Chondrocyte (in vitro differentiated cells): Measurements from ENCODE around the gene GPD2. TPM values are rescaled to one million over a fixed set of nuclear protein-coding genes. Genes with fewer than 3 reads are reported as not detected.

Experiments used
- DNase-seq: peaks from one replicate; pipeline ENCODE4 v3.0.0; 2021; ENCODE audit warnings: mixed read lengths, low spot score
- H3K27ac Mint-ChIP-seq: one replicate; pipeline ENCODE4 v1.8.0; 2021; ENCODE audit warnings: mild to moderate bottlenecking, moderate library complexity, mixed read lengths; ENCODE audit not compliant: unreplicated experiment
- H3K27me3 Mint-ChIP-seq: 2 replicates; pipeline ENCODE4 v1.8.0; 2021; ENCODE audit warnings: low read depth, mixed read lengths
- H3K36me3 Mint-ChIP-seq: 2 replicates; pipeline ENCODE4 v1.8.0; 2021; ENCODE audit warnings: low read depth, mixed read lengths
- H3K4me1 Mint-ChIP-seq: 2 replicates; pipeline ENCODE4 v1.8.0; 2021; ENCODE audit warnings: low read depth, mild to moderate bottlenecking, mixed read lengths
- H3K4me3 Mint-ChIP-seq: one replicate; pipeline ENCODE4 v1.8.0; 2021; ENCODE audit warnings: mild to moderate bottlenecking, moderate library complexity, mixed read lengths; ENCODE audit not compliant: unreplicated experiment
- H3K9me3 Mint-ChIP-seq: 2 replicates; pipeline ENCODE4 v1.8.0; 2021; ENCODE audit warnings: low read depth, mixed read lengths
- CTCF ChIP-seq: fragments of 200-600 bp; sonication (generic); IDR thresholded peaks from 2 replicates; pipeline ENCODE4 v1.5.0; 2021; ENCODE audit warnings: antibody characterized with exemption, mild to moderate bottlenecking, moderate library complexity
- total RNA-seq: library from RNA; stranded (reverse); gene quantifications from 3 replicates; pipeline ENCODE4 v1.2.1, GENCODE V29; 2021

GPD2 gene
- total RNA-seq, 1 donor from 2014 or later, result 29.1 TPM

GRCh38 chr2:156411835-156412234, 24.3 kb upstream of the GPD2 start:
- Mint-ChIP-seq H3K36me3 (no peaks in the 10 kb centered on the region), H3K4me1 (no peaks in the 10 kb centered on the region), H3K27me3 (no peaks in the 10 kb centered on the region), H3K9me3 (no peaks in the 10 kb centered on the region), H3K27ac (no peak overlapping the region), H3K4me3 (no peak overlapping the region)
- DNase-seq, result no peak
- no peak for TF ChIP-seq CTCF

GRCh38 chr2:156421851-156422250, 14.3 kb upstream of the GPD2 start:
- peaks cover 8% of the 10 kb centered on the region for H3K9me3 Mint-ChIP-seq
- H3K27me3 Mint-ChIP-seq, result no peaks in the 10 kb centered on the region
- no peak overlapping the region for H3K27ac Mint-ChIP-seq

DNA sequence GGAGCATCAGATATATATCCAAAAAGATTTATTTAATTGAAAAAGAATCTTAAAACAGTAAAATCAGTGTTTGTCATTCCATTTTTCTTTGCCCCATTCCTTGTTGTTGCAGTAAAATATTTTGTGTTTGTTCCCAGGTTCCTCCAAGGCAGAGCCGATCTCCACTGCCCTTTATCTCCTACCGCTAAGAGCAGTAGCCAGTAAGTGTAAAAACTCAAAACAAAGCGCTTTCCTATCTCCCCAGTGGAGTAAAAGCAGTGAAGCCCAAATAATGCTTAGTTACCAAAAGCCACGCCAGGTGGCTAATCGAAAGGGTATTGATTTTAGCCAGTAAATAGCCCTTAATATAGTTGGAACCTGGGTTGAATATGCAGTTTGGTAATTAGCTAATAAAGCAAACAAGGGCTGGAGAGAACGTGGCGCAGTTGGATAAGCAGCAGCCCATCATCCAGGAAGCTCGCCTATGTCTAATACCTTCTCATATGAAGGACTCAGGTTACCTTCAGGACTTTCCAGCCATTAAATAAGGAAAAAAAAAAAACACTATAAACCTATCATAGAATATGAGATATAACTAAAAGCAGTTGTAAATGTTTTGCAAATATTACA, 12.4 kb upstream of the GPD2 start:
- H3K36me3 Mint-ChIP-seq, result peaks cover 3% of the 10 kb centered on the region
- peak overlapping the region; percentile 59 for H3K27ac Mint-ChIP-seq
- H3K27me3 Mint-ChIP-seq, result no peaks in the 10 kb centered on the region
- DNase-seq, result no peak
- H3K4me1 Mint-ChIP-seq, result peaks cover 25% of the 10 kb centered on the region
- peak overlapping the region; percentile 21 for H3K4me3 Mint-ChIP-seq
- peaks cover 8% of the 10 kb centered on the region for H3K9me3 Mint-ChIP-seq
- TF ChIP-seq CTCF, result no peak

More at GRCh38 chr2:156421851-156422250, 14.3 kb upstream of the GPD2 start:
- no peak for TF ChIP-seq CTCF
- DNase-seq, result no peak
- Mint-ChIP-seq H3K4me1 (peaks cover 16% of the 10 kb centered on the region), H3K36me3 (peaks cover 3% of the 10 kb centered on the region), H3K4me3 (no peak overlapping the region)

DNA sequence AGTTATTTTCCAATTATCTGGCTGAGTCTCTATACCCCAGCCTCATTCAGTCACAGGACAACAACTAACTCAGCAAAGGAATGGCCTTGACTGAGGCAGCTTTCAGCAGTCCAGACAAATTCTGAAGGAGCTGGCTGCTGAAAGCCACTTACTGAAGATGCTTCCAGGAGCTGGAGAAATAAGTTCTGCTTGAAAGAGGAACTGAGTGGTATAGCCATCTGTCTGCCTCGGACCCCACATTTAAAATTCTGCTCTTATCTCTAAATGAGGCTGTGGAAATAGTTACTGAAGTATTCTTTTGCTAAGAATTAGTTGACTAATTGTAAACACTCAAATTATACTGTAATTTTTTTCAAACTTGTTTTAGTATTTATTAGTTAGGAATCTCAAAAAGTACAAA, 9.1 kb upstream of the GPD2 start:
- H3K4me1 Mint-ChIP-seq, result peaks cover 53% of the 10 kb centered on the region
- no peaks in the 10 kb centered on the region for H3K27me3 Mint-ChIP-seq
- no peak for DNase-seq
- TF ChIP-seq CTCF, result no peak
- H3K27ac Mint-ChIP-seq, result no peak overlapping the region
- no peaks in the 10 kb centered on the region for H3K9me3 Mint-ChIP-seq
- H3K4me3 Mint-ChIP-seq, result no peak overlapping the region
- no peaks in the 10 kb centered on the region for H3K36me3 Mint-ChIP-seq

- no peak for TF ChIP-seq CTCF
- Mint-ChIP-seq H3K4me1 (peaks cover 53% of the 10 kb centered on the region), H3K9me3 (no peaks in the 10 kb centered on the region), H3K27ac (peak overlapping the region; percentile 87), H3K36me3 (no peaks in the 10 kb centered on the region), H3K4me3 (no peak overlapping the region), H3K27me3 (no peaks in the 10 kb centered on the region)
- DNase-seq, result no peak
These were observed 7.0 kb upstream of the GPD2 start for GRCh38 chr2:156429211-156429610.
